Kidney epithelial cell (primary cell): ENCODE data around the gene VDAC1. TPM values are rescaled to one million over a fixed set of nuclear protein-coding genes. Genes with fewer than 3 reads are reported as not detected.
"Not testable (repeated sequence)": the region's sequence is repeated elsewhere in the genome, so short reads cannot be mapped to it uniquely, and the experiment has no call there.

ENCODE experiments used
- DNase-seq: peaks from one replicate; pipeline ENCODE4 v3.0.0-alpha.2; 2010; ENCODE audit warnings: low read depth
- H3K27me3 ChIP-seq: 2 replicates; pipeline ENCODE4 v1.6.0; 2011; ENCODE audit warnings: low read length; ENCODE audit not compliant: control insufficient read depth, insufficient read depth
- H3K36me3 ChIP-seq: 2 replicates; pipeline ENCODE4 v1.5.1; 2011; ENCODE audit warnings: low read length; ENCODE audit not compliant: control insufficient read depth, insufficient read depth
- H3K4me3 ChIP-seq: 2 replicates; pipeline ENCODE4 v1.5.1; 2011; ENCODE audit warnings: low read depth, mild to moderate bottlenecking, control low read depth, low read length
- total RNA-seq: library from RNA; depleted of rRNA; stranded (reverse); fragments of >200 nt; gene quantifications from 2 replicates; pipeline ENCODE4 v1.2.3, GENCODE V29; 2015
- TF ChIP-seq, protein P1 (sequence below): IDR thresholded peaks from 2 replicates; pipeline ENCODE4 v1.5.1; 2011; ENCODE audit warnings: mild to moderate bottlenecking, moderate library complexity, low read length, control low read depth, inconsistent platforms; ENCODE audit not compliant: insufficient read depth, poor library complexity, severe bottlenecking

VDAC1 gene
- total RNA-seq, 1 donor from 2014 or later: 238 TPM

DNA sequence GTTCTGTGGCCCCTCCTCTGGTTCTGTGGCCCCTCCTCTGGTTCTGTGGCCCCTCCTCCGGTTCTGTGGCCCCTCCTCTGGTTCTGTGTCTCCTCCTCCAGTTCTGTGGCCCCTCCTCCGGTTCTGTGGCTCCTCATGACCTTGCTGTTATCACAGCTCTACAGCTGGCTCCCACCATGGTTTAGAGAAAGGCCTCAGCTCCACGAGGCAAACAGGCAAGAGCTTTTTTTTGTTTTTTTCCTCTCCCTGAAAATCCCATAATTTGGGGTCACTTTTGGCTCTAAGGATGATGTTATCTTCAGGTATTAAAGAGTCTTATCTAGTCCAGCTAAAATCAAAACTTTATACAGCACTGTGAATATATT is 68.1 kb downstream of the VDAC1 start:
- H3K27me3 ChIP-seq: no peaks in the 10 kb centered on the region
- H3K36me3 ChIP-seq: no peaks in the 10 kb centered on the region
- TF ChIP-seq, protein P1, sequence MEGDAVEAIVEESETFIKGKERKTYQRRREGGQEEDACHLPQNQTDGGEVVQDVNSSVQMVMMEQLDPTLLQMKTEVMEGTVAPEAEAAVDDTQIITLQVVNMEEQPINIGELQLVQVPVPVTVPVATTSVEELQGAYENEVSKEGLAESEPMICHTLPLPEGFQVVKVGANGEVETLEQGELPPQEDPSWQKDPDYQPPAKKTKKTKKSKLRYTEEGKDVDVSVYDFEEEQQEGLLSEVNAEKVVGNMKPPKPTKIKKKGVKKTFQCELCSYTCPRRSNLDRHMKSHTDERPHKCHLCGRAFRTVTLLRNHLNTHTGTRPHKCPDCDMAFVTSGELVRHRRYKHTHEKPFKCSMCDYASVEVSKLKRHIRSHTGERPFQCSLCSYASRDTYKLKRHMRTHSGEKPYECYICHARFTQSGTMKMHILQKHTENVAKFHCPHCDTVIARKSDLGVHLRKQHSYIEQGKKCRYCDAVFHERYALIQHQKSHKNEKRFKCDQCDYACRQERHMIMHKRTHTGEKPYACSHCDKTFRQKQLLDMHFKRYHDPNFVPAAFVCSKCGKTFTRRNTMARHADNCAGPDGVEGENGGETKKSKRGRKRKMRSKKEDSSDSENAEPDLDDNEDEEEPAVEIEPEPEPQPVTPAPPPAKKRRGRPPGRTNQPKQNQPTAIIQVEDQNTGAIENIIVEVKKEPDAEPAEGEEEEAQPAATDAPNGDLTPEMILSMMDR: no peak
- no peak for DNase-seq
- no peak overlapping the region for H3K4me3 ChIP-seq

DNA sequence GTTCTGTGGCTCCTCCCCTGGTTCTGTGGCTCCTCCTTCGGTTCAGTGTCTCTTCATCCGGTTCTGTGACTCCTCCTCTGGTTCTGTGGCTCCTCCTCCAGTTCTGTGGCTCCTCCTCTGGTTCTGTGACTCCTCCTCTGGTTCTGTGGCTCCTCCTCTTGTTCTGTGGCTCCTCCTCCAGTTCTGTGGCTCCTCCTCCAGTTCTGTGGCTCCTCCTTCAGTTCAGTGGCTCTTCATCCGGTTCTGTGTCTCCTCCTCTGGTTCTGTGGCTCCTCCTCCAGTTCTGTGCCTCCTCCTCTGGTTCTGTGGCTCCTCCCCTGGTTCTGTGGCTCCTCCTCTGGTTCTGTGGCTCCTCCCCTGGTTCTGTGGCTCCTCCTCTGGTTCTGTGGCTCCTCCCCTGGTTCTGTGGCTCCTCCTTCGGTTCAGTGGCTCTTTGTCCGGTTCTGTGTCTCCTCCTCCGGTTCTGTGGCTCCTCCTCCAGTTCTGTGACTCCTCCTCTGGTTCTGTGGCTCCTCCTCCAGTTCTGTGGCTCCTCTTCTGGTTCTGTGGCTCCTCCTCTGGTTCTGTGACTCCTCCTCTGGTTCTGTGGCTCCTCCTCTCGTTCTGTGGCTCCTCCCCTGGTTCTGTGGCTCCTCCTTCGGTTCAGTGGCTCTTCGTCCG is 68.7 kb downstream of the VDAC1 start:
- DNase-seq, H3K27me3 ChIP-seq, H3K36me3 ChIP-seq, H3K4me3 ChIP-seq: not testable (repeated sequence)

DNA sequence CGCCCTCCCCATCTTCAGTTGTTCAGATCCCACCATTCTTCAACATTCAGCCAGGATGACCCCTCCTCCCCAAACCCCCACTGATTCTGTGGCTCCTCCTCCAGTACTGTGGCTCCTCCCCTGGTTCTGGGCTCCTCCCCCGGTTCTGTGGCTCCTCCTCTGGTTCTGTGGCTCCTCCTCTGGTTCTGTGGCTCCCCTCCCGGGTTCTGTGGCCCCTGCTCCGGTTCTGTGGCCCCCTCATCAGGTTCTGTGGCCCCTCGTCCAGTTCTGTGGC is 69.2 kb downstream of the VDAC1 start:
- no peak overlapping the region for H3K4me3 ChIP-seq
- DNase-seq: no peak
- TF ChIP-seq, protein P1: no peak
- no peaks in the 10 kb centered on the region for H3K36me3 ChIP-seq
- H3K27me3 ChIP-seq: no peaks in the 10 kb centered on the region

DNA sequence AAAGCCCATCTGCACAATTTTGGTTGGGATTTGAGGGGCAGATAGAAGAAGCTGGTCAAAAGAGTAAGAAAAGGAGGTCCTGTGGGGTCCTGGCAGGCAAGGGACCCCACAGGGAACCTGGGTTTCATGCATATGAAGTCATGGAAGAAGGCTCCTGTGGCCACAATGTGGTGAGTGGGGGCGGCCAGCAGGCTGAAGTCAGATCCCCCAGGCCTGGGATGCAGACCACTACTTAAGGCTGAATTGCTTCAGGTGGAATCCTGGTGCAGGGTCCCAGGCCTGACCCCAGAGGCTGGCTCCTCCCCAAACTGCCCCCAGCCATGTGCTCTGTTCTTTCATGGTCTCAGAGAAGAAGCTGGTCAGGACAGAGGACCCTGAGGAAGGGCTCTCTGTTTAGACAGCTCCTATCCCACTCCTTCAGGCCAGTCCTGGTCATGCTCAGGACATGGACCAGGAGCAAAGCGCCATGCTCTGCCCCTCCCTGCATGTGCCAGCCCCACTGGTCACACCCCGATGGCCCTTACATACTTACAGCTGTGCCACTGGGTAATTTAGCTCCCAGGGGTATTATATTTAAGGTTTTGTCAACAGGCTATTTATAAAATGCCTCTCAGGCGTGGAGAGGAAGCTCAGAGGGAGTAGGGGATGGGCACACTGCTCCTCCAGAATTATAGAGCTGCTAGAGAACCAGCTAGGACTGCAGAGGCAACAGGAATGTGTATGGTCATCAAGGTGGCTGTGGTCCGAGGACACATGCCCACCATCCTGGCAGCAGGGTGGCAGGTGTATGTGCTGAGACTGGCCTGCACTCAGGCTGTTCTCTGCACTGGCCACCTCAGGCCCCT is 69.7 kb downstream of the VDAC1 start:
- DNase-seq: no peak
- Histone ChIP-seq H3K4me3 (no peak overlapping the region), H3K36me3 (no peaks in the 10 kb centered on the region), H3K27me3 (no peaks in the 10 kb centered on the region)
- TF ChIP-seq, protein P1: no peak

DNA sequence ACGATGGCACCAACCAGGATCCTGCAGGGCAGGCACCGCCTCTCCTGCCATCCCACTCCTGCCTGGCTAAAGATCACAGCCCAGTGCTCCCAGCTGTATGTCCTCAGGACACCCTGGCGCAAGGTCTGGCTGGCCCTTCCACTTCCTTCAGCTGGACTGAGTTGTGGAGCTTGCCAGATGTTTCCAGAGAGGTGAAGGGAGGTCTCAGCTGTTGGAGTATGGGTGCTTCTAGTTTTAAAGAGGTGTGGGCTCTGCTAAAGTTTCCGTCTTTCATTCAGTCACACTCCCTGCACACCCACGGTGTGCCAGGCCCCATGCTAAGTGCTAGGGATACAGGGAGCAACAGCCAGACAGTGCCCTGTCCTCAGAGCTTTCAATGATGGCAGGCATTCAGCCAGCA is 70.5 kb downstream of the VDAC1 start:
- Histone ChIP-seq H3K36me3 (no peaks in the 10 kb centered on the region), H3K27me3 (no peaks in the 10 kb centered on the region), H3K4me3 (no peak overlapping the region)
- no peak for DNase-seq
- TF ChIP-seq, protein P1: no peak

DNA sequence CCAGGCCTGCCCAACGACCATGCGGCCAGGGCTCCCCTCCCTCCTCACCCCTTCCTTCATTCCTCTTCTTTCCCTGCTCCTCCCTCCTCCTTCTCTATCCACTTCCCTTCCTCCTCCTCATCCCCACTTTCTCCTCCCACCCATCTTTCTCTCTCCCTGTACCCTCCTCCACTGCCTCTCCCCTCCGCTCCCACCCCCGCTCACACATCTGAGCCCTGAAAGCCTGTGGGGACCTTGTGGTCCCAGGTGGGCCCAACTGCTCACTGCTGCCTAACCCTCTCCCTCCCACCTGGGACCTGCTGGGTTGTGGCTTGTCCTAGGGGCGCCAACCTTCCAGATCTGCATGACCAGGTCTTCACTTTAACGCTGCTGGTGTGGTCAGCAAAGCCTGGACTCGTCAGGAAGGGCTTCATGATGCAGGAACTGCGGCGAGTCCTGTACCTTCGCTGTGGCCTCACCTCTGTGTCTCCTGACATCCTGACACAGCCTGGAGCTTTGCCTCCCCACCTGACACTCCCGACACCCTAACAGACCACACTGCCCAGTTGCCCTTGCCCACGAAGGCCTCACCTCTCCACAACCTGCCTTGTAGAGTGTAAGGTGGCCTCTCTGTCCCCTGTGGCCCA is 71.0 kb downstream of the VDAC1 start:
- Histone ChIP-seq H3K36me3 (no peaks in the 10 kb centered on the region), H3K4me3 (no peak overlapping the region), H3K27me3 (no peaks in the 10 kb centered on the region)
- TF ChIP-seq, protein P1: no peak
- DNase-seq: no peak
